Thyroid gland (tissue), 4 donors: Measurements from ENCODE around the gene SMIM12.

ENCODE experiments used
- CTCF ChIP-seq, 6 experiments: fragments of 200-600 bp in 3 of 6; fragments of 450-650 bp in 3 of 6; sonication (generic) in 3 of 6; IDR thresholded peaks; one replicate each; pipeline ENCODE4 v1.5.1; 2016 to 2019; ENCODE audit warnings: antibody characterized with exemption in 6 of 6, mild to moderate bottlenecking in 2 of 6, inconsistent platforms in 1 of 6, moderate library complexity in 1 of 6
- POLR2A ChIP-seq, 2 donors: fragments of 450-650 bp; IDR thresholded peaks; one replicate each; pipeline ENCODE4 v1.6.1; 2017; ENCODE audit warnings: antibody characterized with exemption in 2 of 2, mild to moderate bottlenecking in 2 of 2, moderate library complexity in 1 of 2

- TF ChIP-seq CTCF (IDR thresholded peaks at IDR 0.05) (no peak), POLR2A (IDR thresholded peaks at IDR 0.05) (no peak)
Measured at GRCh38 chr1:34884961-34885360, 25.4 kb upstream of the SMIM12 start.
